HepG2 (cell line): ENCODE measurements around the gene GRB7. TPM values are rescaled to one million over a fixed set of nuclear protein-coding genes. Genes with fewer than 3 reads are reported as not detected.

Experiments
- ARNTL ChIP-seq: sonication (generic); formaldehyde crosslinking; IDR thresholded peaks from 2 replicates; pipeline ENCODE4 v1.4.0; 2020; ENCODE audit warnings: mild to moderate bottlenecking, missing genetic modification reagents
- CC2D1A ChIP-seq: sonication (generic); formaldehyde crosslinking; IDR thresholded peaks from 2 replicates; pipeline ENCODE4 v1.8.1; 2023; ENCODE audit warnings: mild to moderate bottlenecking, missing genetic modification reagents
- E2F5 ChIP-seq: sonication (generic); formaldehyde crosslinking; conservative IDR thresholded peaks from 2 replicates; pipeline ENCODE4 v1.4.0; 2020; ENCODE audit warnings: missing genetic modification reagents
- GMEB1 ChIP-seq: sonication (generic); formaldehyde crosslinking; IDR thresholded peaks from 2 replicates; pipeline ENCODE4 v1.5.1; 2020; ENCODE audit warnings: missing genetic modification reagents, mild to moderate bottlenecking, borderline replicate concordance
- HOXA9 ChIP-seq: sonication (generic); formaldehyde crosslinking; IDR thresholded peaks from 2 replicates; pipeline ENCODE4 v1.8.1; 2022; ENCODE audit warnings: missing genetic modification reagents, mild to moderate bottlenecking, moderate library complexity, borderline replicate concordance
- ISL2 ChIP-seq: sonication (generic); formaldehyde crosslinking; IDR thresholded peaks from 2 replicates; pipeline ENCODE4 v1.5.0; 2020; ENCODE audit warnings: missing genetic modification reagents
- RAD51 ChIP-seq: fragments of 450-650 bp; IDR thresholded peaks from 2 replicates; pipeline ENCODE4 v1.6.1; 2016; ENCODE audit warnings: borderline replicate concordance
- SRSF1 ChIP-seq: fragments of 200-400 bp; formaldehyde crosslinking; optimal IDR thresholded peaks from 2 replicates; pipeline ENCODE3; 2017; ENCODE audit warnings: mild to moderate bottlenecking, low read depth, low read length, moderate library complexity
- ZFP1 ChIP-seq: IDR thresholded peaks from 2 replicates; pipeline ENCODE4 v1.6.1; 2016
- ZNF180 ChIP-seq: sonication (generic); formaldehyde crosslinking; IDR thresholded peaks from 2 replicates; pipeline ENCODE4 v1.4.0; 2020; ENCODE audit warnings: low read depth, missing genetic modification reagents, borderline replicate concordance
- ZNF234 ChIP-seq: sonication (generic); formaldehyde crosslinking; conservative IDR thresholded peaks from 2 replicates; pipeline ENCODE4 v1.5.1; 2020; ENCODE audit warnings: mild to moderate bottlenecking, missing genetic modification reagents
- ZNF543 ChIP-seq: sonication (generic); formaldehyde crosslinking; IDR thresholded peaks from 2 replicates; pipeline ENCODE4 v1.4.0; 2020; ENCODE audit warnings: mild to moderate bottlenecking, missing genetic modification reagents
- ZNF646 ChIP-seq: sonication (generic); formaldehyde crosslinking; IDR thresholded peaks from 2 replicates; pipeline ENCODE4 v1.9.0; 2021; ENCODE audit warnings: mild to moderate bottlenecking, missing genetic modification reagents
- ZNF709 ChIP-seq: sonication (generic); formaldehyde crosslinking; IDR thresholded peaks from 2 replicates; pipeline ENCODE4 v1.5.0; 2020; ENCODE audit warnings: mild to moderate bottlenecking, missing genetic modification reagents
- ZNF720 ChIP-seq: sonication (generic); formaldehyde crosslinking; IDR thresholded peaks from 2 replicates; pipeline ENCODE4 v1.4.0; 2020; ENCODE audit warnings: missing genetic modification reagents
- polyA plus RNA-seq, 8 experiments: library from polyadenylated mRNA; depleted of rRNA in 3 of 8; stranded (reverse) in 7 of 8; unstranded in 1 of 8; fragments of >200 nt; fragmentation: Illumina TruSeq in 4 of 8; extraction: Trizol in 4 of 8; gene quantifications; 2 replicates each; pipeline versions ENCODE4 v1.2.1 to v1.2.3, GENCODE V29; 2011 to 2016; ENCODE audit warnings: low read depth in 4 of 8, missing spikeins in 1 of 8, mixed read lengths in 1 of 8; ENCODE audit not compliant: insufficient read depth in 1 of 8
- total RNA-seq, 5 experiments: library from RNA; depleted of rRNA; stranded (reverse); fragments of >200 nt; fragmentation: Illumina TruSeq; extraction: Trizol; gene quantifications; 2 replicates each; pipeline ENCODE4 v1.2.3, GENCODE V29; 2016; ENCODE audit warnings: low read depth in 1 of 5
- TF ChIP-seq, protein P1 (sequence below): sonication (generic); formaldehyde crosslinking; IDR thresholded peaks from 2 replicates; pipeline ENCODE4 v1.9.0; 2022; ENCODE audit warnings: low read depth, missing genetic modification reagents

Gene GRB7
- total and polyA plus RNA-seq, 2 of the 13 experiments (the other 11 are each of a cell fraction or from before 2014, with no cell fraction given): 60.2 to 77.7 TPM

DNA sequence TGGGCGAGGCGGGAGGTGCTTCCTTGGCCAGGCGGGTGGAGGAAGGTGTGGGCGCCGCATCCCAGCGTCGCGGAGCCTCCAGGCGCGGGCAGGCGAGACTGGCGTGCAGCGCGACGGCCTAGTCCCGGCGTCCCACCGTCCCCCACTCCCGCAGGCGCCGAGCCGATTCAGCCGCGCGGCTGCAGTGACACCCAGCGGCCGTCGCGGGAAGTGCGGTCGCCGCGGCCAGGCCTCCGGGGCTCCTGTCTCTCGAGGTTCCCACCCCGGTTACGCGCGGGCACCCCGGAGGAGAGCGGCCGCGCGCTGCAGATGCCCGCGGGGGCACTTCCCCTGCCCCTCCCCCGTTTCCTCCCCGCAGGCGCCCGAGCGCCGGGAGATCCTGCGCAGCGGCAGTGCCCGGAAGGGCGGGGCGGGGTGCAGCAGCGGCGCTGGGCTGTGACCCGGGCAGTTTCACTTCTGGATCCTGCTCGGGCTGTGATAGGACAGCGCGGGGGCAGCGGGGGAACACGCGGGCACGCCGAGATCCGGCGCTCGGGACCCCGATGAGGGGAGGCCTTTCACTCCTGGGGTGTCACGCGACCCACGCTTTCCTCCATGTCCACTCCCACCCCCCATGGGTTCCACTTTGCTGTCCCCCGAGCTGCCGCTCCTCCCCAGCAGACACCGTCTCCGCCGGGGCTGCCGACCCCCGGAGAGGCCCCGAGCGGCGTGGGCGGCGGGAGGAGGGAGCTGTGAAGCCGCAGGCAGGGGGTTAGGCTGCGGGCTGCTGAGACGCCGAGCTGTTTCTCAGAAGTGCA is 16.6 kb downstream of the GRB7 start (continued):
- TF ChIP-seq HOXA9 (CRISPR knock-in tag) (peak; percentile 19; the same call in 1 of the 2 replicates), ZNF720 (CRISPR knock-in tag) (no peak), ZNF234 (peak; percentile 73; the same call in 1 of the 2 replicates), ZNF646 (CRISPR knock-in tag) (no peak; the same call in 1 of the 2 replicates), ARNTL (peak; percentile 79), GMEB1 (CRISPR knock-in tag) (peak; percentile 72; the same call in 1 of the 2 replicates), ZFP1 (CRISPR knock-in tag) (no peak), RAD51 (no peak), ZNF709 (CRISPR knock-in tag) (peak; percentile 96), ISL2 (CRISPR knock-in tag) (peak; percentile 88), E2F5 (CRISPR knock-in tag) (peak; percentile 56; the same call in 1 of the 2 replicates), ZNF543 (CRISPR knock-in tag) (peak; percentile 97), SRSF1 (peak; percentile 83), ZNF180 (CRISPR knock-in tag) (peak; percentile 92; the same call in 1 of the 2 replicates), CC2D1A (CRISPR knock-in tag) (0 out of 2 replicates have a peak, but pooled peaks have one; percentile 18)
- TF ChIP-seq, protein P1, sequence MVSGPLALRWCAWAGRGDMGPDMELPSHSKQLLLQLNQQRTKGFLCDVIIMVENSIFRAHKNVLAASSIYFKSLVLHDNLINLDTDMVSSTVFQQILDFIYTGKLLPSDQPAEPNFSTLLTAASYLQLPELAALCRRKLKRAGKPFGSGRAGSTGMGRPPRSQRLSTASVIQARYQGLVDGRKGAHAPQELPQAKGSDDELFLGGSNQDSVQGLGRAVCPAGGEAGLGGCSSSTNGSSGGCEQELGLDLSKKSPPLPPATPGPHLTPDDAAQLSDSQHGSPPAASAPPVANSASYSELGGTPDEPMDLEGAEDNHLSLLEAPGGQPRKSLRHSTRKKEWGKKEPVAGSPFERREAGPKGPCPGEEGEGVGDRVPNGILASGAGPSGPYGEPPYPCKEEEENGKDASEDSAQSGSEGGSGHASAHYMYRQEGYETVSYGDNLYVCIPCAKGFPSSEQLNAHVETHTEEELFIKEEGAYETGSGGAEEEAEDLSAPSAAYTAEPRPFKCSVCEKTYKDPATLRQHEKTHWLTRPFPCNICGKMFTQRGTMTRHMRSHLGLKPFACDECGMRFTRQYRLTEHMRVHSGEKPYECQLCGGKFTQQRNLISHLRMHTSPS (CRISPR knock-in tag): peak; percentile 95
